Stimulated activated CD4-positive, alpha-beta T cell treated with anti-CD3 and anti-CD28 coated beads, TNF-alpha, amount 100 ng/mL, for 24 hours (primary cell): ENCODE results near the gene GSE1.

Experiments
- DNase-seq, 3 experiments: peaks; one replicate each; pipeline ENCODE4 v3.0.0-alpha.2; 2020; ENCODE audit warnings: low read depth in 3 of 3

GSE1 gene

DNA sequence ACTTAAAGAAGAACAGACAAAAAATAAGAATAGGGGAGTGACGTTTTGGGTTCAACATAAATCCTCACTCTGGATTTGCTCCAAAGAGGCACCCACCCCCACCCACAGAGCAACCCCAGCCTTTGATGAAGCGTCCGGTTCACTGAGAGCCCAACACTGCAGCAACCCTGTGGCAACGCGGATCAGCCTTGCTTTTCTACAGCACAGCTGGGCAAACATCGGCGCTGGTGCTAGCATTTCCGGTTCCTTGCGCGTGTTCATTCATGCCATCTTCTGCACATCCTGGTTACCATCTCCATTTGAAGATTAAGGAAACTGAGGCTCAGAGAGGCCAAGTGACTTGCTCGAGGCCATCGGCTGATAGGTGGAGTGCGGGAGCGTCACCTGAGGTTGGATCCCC lies 84.3 kb downstream of the GSE1 start:
- DNase-seq, result no peak

DNA sequence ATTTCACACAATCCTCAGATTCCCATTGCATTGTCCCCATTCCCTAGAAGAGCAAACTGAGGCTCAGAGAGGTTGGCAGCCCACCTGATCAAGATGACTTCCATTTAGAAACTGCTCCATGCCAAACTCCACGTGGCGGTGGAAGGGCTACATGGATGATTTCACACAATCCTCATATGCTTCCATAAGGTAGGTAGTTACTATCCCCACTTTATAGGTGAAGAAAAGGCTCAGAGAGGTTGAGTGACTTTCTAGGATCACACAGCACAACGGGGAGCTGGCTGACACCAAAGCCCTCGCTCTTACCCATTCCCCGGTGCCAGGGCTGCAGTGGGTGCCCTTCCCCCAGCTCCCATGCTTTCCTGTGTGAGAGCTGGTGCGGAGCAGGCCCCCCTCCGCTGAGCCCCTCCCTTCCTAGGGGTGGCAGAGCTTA lies 85.4 kb downstream of the GSE1 start:
- DNase-seq, result no peak

DNA sequence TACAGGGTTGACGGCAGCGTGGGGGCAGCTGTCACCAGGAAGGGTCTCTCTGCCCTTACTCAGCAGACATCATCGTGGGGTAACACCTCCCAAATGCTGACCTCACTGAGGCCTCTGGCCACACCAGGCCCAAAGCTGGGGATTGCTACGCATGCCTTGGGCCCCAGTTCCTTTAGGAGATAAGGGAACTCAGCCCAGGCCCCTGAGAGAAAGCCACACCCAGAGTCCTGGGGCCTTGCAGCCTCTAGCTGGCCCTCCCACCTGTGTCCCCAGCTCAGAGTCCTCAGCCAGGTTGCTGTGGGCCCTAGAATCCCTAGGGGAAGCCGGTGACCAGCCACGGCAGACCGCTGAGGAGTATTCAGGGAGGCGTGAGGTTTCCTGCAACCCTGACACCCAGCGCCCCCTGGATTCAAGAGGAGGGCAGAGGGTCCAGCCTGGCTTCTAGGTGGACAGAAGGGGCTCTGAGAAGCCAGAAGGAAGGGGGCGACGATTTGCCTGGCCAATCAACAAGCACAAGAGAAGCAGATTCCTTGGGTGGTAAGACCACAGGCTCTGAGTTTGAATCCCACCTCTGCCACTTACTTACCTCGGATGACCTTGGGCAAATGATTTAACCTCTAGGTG lies 85.9 kb downstream of the GSE1 start:
- no peak for DNase-seq

DNA sequence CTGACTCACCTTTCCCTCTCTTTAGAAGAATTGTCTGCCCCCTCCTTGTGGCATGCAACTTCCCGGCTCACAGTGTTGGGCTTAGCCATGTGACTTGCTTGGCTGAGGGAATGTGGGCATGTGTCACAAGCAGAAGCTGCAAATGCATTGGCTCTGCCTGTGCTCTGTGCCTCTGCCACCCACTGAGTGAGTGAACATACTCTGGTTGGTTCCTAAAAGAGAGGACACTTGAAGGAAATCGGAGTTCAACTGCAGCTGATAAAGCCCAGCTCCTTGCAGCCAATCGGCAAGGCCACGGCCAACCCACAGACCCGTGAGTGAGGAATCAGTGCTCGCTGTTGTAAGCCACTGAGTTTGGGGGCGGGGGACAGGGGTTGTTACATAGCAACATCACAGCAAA lies 86.5 kb downstream of the GSE1 start:
- no peak for DNase-seq

DNA sequence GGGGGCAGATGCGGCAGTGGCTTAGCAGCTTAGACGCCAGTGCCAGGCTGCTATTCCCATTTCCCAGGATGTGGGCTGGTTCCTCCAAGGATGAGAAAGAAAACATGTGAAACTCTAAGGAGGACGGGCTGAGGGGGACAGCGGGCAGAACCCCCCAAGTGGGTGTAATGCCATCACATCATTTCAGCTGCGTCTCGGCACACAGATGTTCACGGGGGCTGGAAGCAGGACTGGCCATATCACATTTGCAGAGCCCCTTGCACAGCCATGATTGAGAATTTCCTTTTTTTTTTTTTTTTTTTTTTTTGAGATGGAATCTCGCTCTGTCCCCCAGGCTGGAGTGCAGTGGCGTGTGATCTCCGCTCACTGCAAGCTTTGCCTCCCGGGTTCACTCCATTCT lies 90.9 kb downstream of the GSE1 start:
- no peak for DNase-seq

DNA sequence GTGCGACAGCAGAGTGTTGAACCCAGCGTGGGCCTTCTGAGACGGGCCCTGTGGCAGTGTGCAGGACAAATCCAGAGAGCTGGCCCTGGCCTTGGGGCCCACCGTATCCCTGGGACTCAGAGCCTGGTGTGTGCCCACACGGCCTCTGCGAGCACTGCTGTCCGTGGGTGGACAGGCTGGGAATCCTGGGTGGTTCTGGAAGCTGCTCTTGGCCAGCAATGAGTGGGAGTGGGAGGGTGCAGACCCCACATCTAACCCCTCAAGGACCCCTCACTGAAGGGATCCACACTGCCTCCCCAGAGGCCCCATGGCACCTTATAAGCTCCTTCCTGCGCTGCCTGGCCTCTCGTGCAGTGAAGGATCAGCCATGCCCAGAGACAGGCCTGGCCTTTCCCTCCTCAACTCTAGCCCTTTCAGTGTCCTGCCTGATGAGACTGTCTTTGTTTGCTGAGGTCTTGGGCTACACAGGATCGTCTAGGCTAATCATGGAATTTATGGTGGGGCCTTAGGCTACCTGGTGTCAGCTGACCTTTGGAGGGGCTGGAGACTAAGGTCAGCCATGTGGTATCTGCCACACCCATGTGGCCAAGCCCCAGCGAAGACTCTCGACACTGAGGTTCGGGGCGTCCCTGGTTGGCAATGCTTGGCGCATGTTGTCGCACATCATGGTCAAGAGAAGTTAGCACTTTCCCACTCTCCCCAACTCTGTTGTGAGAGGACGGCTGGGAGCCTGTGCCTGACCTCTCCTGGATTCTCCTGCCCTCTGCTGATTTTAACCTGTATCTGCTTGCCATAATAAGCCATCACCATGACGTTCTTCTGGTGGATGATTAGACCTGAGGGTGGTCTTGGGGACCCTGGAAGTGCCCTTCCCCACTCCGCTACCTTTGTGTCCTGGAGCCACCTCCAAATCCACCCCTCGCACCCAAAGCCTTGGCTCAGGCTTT lies 92.1 kb downstream of the GSE1 start:
- no peak for DNase-seq

DNA sequence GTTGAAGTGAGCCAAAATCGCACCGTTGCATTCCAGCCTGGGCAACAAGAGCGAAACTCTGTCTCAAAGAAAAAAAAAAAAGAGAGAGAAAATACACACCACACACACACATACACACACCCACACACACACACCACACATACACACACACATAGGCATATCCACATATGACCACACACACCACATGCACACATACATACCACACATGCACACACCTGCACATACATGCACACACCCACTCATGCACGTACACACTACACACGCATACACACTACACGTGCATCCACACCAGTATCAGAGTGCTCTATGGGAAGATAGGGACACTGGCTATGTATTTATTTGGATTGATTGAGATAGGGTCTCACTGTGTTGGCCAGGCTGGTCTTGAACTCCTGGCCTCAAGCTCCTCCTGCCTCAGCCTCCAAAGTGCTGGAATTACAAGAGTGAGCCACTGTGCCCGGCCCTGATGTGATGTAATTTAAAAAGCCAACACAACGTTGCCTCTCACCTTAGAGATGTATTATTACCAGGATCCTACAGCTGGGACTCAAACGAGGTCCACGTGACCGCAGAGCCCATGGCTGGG lies 93.4 kb downstream of the GSE1 start:
- no peak for DNase-seq

DNA sequence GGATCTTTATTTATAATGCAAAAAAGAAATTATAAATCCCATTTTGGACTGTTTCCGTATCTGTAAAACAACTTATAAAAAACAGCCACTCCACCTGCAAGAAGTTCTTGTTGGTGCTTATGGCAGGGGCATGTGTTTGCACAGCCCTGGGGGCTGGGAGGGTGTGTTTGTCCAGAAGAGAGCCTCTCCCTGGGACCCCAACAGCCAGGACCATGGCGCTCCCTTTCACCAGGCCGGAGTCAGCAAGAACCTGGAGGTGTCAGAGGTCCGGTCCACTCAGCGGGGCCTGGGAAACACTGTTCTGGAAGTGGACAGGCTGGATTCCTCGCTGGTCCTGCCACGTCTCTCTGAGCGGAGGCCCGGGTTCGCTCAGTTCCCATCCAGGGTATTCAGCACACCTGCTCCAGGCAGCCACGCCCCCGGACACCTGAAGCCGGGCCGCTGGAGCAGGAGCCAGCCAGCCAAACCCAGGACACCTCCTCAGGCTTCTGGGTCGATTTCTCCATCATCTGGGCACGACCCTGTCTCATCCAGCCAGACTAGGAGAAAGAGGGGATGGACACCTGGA lies 94.5 kb downstream of the GSE1 start:
- no peak for DNase-seq

DNA sequence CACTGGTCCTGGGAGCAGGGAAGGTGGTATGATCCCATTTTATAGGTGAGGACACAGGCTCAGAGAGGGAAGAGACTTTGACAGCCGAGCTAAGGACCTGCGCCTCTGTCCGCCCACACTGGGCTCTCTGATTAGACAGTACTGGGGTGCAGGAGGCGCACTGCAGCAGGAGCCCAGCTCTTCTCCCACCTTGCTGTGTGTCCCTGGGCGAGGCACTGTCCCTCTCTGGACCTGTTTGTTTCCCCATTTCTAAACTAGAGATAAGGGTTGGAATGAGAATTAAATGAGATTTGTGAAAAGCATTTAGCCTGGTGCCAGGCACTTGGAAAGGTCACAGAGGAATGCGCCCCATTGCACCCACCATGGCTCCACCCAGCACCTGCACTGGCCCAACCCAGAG lies 95.2 kb downstream of the GSE1 start:
- no peak for DNase-seq

DNA sequence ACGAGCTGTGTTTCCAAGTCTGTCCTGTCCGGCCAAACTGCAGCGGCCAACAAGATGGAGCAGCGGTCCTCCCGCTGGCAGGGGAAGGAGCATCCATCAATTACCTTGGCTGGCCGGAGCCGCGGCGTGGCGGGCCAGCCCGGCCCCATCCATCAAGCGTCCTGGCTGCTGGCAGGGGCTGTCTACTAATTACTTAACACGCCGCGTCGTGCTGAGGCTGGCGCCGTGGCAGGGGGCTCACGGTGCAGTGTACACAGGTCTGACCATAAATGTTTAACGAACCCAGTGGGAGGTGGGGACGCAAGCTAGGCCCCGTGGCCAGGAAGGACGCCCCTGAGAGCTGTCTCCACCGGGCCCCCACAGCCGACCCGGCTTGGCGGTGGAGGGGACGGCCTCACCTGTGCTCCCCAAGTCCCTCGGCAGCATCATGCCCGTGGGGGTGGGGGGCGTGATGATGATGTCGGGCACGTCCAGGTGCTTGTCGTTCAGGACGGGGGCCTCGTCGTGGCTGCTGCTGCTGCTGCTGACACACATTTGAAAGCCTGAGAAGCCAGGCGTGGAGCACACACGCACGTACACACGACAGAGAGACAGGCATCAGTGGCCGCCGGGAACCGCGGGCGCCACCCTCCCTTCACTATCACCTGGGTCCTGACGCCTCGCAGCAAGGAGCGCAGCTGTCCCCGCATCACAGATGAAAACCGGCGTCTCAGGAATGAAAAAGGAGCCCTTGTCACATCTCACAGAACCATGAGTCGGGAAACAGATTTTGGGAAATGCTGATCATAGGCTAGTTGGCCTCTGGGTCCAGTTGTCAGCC lies 96.9 kb downstream of the GSE1 start:
- no peak for DNase-seq

DNA sequence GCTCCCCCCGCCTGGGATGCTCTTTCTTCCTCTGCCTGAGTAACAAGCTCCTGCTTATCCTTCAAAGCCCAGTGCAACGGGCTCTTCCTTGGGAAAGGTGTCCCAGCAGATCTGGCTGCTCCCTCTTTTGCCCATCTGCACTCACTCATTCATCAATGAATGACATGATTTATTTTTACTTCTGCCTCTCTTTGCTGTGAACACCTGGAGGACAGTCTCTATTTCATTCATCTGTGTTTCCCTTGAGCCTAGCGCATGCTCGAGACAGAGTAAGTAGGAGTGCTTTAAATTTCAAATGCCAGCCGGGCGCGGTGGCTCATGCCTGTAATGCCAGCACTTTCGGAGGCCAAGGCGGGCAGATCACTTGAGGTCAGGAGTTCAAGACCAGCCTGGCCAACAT lies 97.6 kb downstream of the GSE1 start:
- DNase-seq, result no peak

DNA sequence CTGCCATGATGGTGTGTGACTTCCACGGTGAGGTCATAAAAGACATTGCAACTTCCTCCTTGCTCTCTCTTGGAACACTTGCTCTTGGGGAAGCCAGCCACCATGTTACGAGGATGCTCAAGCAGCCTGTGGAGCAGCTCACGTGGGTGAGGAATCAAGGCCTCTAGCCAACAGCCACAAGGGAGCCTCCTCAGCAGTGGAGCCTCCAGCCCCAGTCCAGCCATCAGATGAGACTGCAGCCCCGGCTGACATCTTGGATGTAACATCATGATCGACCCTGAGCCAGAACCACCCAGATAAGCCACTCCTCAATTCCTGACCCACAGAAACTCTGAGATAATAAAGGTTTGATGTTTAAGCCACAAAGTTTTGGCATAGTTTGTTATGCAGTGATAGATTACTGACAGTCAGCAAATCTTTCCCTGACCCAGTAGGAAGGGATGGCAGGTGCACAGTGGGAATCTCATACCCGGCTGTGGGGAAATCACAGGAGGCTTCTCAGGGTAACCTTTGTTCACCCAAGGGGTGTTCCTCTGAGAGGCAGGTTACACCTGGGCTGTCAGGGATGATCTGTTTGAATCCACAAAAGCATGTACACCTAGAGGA lies 99.0 kb downstream of the GSE1 start:
- no peak for DNase-seq

DNA sequence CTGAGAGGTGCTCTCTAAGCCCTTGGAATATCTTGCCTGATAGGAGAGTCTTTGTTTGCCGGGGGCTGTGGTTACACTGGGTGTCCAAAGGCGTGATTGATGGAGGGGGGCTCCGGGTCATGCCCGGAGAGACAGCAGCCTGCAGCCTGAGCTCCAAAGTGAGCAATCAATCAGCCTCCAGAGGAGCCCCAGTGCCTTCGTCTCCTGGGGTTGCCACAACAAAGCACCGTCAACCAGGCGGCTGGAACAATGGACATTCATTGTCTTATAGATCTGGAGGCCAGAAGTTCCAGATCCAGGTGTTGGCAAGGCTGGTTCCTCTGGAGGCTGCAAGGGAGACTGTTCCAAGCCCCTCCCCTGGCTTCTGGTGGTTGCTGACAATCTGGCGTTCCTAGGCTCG lies 99.7 kb downstream of the GSE1 start:
- no peak for DNase-seq

DNA sequence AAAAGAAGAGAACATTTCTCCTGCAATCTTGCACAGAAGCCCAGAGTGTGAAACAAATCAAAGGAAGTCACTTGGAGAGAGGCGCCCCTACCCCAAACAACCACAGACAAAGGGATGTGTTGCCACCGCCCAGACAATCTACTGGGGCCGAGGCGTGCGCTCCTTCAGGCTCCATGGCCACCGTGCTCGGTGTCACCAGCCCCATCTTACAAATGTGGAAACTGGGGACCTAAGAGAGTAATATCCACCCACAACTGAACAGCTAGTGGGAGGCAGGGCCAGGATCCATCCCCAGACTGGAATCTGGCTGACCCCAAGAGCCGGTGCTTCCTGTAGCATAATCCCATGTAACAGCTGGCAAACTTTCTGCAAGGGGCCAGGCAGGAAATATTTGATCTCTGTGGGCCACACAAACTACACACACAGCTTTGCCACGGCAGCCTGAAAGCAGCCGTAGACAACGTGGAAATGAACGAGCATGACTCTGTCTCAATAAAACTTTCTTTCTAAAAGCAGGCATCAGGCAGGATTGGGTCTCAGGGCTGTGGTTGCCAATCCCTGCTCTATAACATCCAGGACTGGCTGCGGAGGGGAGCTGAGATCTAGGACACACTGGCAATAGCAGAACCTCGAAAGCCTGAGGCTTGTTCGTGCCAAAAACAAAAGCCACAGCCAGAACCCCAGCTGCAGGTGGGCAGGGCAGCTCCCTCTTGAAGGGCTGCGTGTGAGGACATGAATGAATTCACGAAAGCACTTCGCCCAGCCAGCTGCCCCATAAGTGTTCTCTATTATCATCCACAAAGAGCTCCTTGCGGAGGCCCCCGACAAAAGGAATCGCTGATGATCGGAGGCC lies 102.3 kb downstream of the GSE1 start:
- no peak for DNase-seq

DNA sequence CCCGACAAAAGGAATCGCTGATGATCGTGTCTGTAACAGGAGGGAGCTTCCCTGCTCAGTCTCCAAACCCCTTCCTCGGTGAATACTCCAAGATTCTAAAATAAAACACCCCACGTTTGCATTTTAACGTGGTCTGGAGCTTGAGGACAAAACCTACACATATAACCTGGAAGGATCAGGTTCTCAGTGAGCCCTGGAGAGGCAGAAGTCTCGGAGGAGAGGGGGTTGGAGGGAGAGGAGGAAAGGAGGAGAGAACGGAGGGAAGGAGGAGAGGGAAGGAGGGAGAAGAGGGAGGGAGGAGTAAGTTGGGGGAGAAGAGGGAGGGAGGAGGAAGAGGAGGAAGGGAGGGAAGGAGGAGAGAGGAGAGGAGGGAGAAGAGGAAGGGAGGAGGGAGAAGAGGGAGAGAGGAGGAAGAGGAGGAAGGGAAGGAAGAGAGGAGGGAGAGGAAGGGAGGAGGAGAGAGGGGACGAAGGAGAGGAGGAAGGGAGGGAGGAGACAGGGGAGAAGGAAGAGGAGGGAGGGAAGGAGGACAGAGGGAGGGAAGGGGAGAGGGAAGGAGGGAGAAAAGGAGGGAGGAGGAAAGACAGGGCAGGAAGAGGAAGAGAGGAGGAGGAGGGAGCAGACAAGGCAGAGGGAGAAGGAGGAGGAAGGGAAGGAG lies 103.0 kb downstream of the GSE1 start:
- no peak for DNase-seq

DNA sequence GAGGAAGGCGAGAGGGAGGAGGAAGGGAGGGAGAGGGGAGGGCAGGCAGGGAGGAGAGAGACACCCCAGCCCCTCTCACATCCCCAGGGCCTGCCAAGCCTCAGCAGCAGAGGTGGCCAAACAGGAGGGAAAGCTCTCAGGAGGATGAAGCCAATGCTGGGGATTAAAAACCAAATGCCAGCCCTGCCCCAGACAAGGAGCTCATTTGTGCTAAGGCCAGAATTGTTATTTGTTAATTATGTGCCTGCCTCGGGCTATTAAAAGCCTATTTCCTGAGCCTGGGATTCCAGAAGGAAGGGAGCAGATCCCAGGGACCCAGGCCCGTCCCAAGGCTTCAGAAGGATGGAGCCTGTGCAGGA lies 103.5 kb downstream of the GSE1 start:
- no peak for DNase-seq

DNA sequence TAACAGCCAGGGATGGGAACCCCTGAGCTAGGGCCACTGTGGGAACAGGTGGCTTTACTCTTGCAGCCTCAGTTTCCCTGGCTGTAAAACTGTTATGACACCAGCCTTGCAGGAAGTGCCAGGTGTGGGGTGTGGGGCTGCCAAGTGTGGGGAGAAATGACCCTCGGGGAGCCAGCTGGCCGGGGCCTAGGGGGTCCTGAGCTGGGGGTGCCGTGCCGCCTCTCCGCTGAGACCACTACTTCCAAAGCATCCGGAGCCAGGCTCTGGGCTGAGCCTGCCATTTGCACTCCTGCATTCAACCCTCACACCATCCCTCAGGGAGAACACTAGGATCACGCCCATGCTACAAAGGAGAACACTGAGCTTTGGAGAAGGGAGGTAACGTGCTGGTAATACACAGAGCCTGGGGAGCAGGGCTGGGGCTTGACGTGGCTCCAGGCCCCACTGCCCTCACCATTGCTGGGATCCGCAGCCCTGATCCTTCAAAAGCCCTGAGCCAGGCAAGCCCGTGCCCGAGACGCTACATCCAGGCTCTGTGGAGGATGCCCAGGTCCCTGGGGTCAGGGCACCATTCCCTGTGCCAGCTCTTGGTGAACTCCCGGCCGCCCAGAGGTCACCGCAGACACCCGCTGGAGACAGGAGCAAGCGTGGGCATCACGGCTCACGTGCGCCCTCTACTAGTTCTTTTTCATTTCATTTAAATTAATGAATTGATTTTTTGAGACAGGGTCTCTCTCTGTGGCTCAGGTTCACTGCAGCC lies 104.5 kb downstream of the GSE1 start:
- DNase-seq, result peak; percentile 29 to 55 (median 43)

DNA sequence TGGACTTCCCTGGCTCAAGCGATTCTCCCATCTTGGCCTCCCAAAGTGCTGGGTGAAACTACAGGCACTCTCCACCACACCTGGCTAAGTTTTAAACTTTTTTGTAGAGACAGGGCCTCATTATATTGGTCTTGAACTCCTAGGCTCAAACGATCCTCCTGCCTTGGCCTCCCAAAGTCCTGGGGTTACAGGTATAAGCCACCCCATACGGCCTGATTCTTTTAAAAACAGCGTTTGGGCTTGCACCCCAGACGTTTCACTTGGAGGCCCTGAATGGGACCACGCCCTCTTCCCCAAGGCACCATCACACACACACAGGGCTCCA lies 105.0 kb downstream of the GSE1 start:
- DNase-seq, result no peak

DNA sequence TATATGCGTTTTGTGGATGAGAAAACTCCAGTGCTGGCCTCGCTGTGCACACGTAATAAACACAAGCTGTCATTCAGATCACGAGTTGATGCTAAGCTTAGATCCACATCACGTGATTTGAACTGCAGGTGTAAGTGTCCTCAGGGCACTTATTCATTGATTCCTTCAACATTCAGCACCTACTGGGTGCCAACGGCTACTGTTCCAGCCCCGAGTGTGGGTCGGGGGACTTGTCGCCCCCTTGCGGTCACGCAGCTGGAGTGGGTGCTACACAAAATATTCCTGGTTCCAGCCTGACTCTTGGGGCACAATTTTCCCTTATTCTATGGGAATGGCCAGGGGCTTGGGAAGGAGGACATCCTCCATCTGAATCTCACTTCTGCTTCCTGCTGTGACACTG lies 105.6 kb downstream of the GSE1 start:
- no peak for DNase-seq
